ENCODE data around the gene RRP1. TPM values are rescaled to one million over a fixed set of nuclear protein-coding genes. Genes with fewer than 3 reads are reported as not detected.
"Not testable (repeated sequence)": the region's sequence is repeated elsewhere in the genome, so short reads cannot be mapped to it uniquely, and the experiment has no call there.

The RRP1 gene
- total RNA-seq, 1 donor from 2014 or later = 30.9 TPM

- no peak overlapping the region for H3K27ac Mint-ChIP-seq
- peaks cover 4% of the 10 kb centered on the region for H3K9me3 Mint-ChIP-seq (ENCODE audit: low read depth)
- H3K27me3 Mint-ChIP-seq = peaks cover 3% of the 10 kb centered on the region
- DNase-seq (ENCODE audit: low spot score, unreplicated experiment) = no peak
- H3K36me3 Mint-ChIP-seq (ENCODE audit: insufficient read depth) = peaks cover 1% of the 10 kb centered on the region
- peaks cover 6% of the 10 kb centered on the region for H3K4me1 Mint-ChIP-seq (ENCODE audit: low read depth)
- no peak overlapping the region for H3K4me3 Mint-ChIP-seq (ENCODE audit: low read depth)
- TF ChIP-seq CTCF (IDR thresholded peaks at IDR 0.05; ENCODE audit: unreplicated experiment) = no peak
Measured at GRCh38 chr21:43818685-43819084, 29.3 kb downstream of the RRP1 start.

- peaks cover 1% of the 10 kb centered on the region for H3K36me3 Mint-ChIP-seq (ENCODE audit: insufficient read depth)
- no peak overlapping the region for H3K4me3 Mint-ChIP-seq (ENCODE audit: low read depth)
- DNase-seq (ENCODE audit: low spot score, unreplicated experiment) = no peak
- no peak for TF ChIP-seq CTCF (IDR thresholded peaks at IDR 0.05; ENCODE audit: unreplicated experiment)
- H3K27me3 Mint-ChIP-seq = peaks cover 1% of the 10 kb centered on the region
- H3K4me1 Mint-ChIP-seq (ENCODE audit: low read depth) = peaks cover 2% of the 10 kb centered on the region
- H3K9me3 Mint-ChIP-seq (ENCODE audit: low read depth) = peaks cover 4% of the 10 kb centered on the region
- peak overlapping the region; percentile 59 for H3K27ac Mint-ChIP-seq
Measured at GRCh38 chr21:43819511-43820405, 30.4 kb downstream of the RRP1 start.

- peaks cover 4% of the 10 kb centered on the region for H3K9me3 Mint-ChIP-seq (ENCODE audit: low read depth)
- DNase-seq (ENCODE audit: low spot score, unreplicated experiment) = no peak
- H3K4me3 Mint-ChIP-seq (ENCODE audit: low read depth) = no peak overlapping the region
- peaks cover 1% of the 10 kb centered on the region for H3K36me3 Mint-ChIP-seq (ENCODE audit: insufficient read depth)
- no peaks in the 10 kb centered on the region for H3K27me3 Mint-ChIP-seq
- H3K4me1 Mint-ChIP-seq (ENCODE audit: low read depth) = no peaks in the 10 kb centered on the region
- no peak for TF ChIP-seq CTCF (IDR thresholded peaks at IDR 0.05; ENCODE audit: unreplicated experiment)
- peak overlapping the region; percentile 59 for H3K27ac Mint-ChIP-seq
Measured at GRCh38 chr21:43820466-43820865, 31.1 kb downstream of the RRP1 start.

- H3K4me3 Mint-ChIP-seq (ENCODE audit: low read depth); H3K4me1 Mint-ChIP-seq (ENCODE audit: low read depth); H3K9me3 Mint-ChIP-seq (ENCODE audit: low read depth); H3K27ac Mint-ChIP-seq; DNase-seq (ENCODE audit: low spot score, unreplicated experiment); H3K36me3 Mint-ChIP-seq (ENCODE audit: insufficient read depth); H3K27me3 Mint-ChIP-seq: not testable (repeated sequence)
Measured at GRCh38 chr21:43822166-43822565, 32.8 kb downstream of the RRP1 start.

GRCh38 chr21:43822741-43823140 is 33.4 kb downstream of the RRP1 start:
- not testable (repeated sequence) for H3K9me3 Mint-ChIP-seq (ENCODE audit: low read depth); H3K36me3 Mint-ChIP-seq (ENCODE audit: insufficient read depth); H3K4me1 Mint-ChIP-seq (ENCODE audit: low read depth); H3K4me3 Mint-ChIP-seq (ENCODE audit: low read depth); H3K27me3 Mint-ChIP-seq; DNase-seq (ENCODE audit: low spot score, unreplicated experiment); H3K27ac Mint-ChIP-seq

GRCh38 chr21:43824333-43825241 is 35.2 kb downstream of the RRP1 start:
- no peak for DNase-seq (ENCODE audit: low spot score, unreplicated experiment)
- TF ChIP-seq CTCF (IDR thresholded peaks at IDR 0.05; ENCODE audit: unreplicated experiment) = no peak
- Mint-ChIP-seq H3K27me3 (peaks cover 12% of the 10 kb centered on the region), H3K4me1 (ENCODE audit: low read depth) (peaks cover 6% of the 10 kb centered on the region), H3K27ac (no peak overlapping the region), H3K36me3 (ENCODE audit: insufficient read depth) (no peaks in the 10 kb centered on the region), H3K4me3 (ENCODE audit: low read depth) (no peak overlapping the region), H3K9me3 (ENCODE audit: low read depth) (no peaks in the 10 kb centered on the region)
